T-helper 1 cell treated with Interleukin-12 subunit alpha and Interleukin-12 subunit beta and Interleukin-4 antibody, amounts not matched to agents 30 μg/mL and 1 μg/mL, for 36 hours (primary cell): ENCODE results near the gene PHLDA2.
"Not testable (repeated sequence)": the region's sequence is repeated elsewhere in the genome, so short reads cannot be mapped to it uniquely, and the experiment has no call there.

ENCODE experiments used
- H3K27ac Mint-ChIP-seq: one replicate; pipeline ENCODE4 v1.8.0; 2021; ENCODE audit warnings: mild to moderate bottlenecking, mixed read lengths
- H3K27me3 Mint-ChIP-seq: one replicate; pipeline ENCODE4 v1.8.0; 2021; ENCODE audit warnings: low read depth, mixed read lengths
- H3K36me3 Mint-ChIP-seq: one replicate; pipeline ENCODE4 v1.8.0; 2021; ENCODE audit warnings: low read depth, mixed read lengths
- H3K4me1 Mint-ChIP-seq: one replicate; pipeline ENCODE4 v1.8.0; 2021; ENCODE audit warnings: low read depth, mixed read lengths
- H3K4me3 Mint-ChIP-seq: one replicate; pipeline ENCODE4 v1.8.0; 2021; ENCODE audit warnings: mild to moderate bottlenecking, moderate library complexity, mixed read lengths
- H3K9me3 Mint-ChIP-seq: one replicate; pipeline ENCODE4 v1.8.0; 2021; ENCODE audit warnings: mixed read lengths

The PHLDA2 gene

GRCh38 chr11:2916892-2917645 lies 12.2 kb downstream of the PHLDA2 start:
- Mint-ChIP-seq H3K27ac (no peak overlapping the region), H3K27me3 (no peaks in the 10 kb centered on the region), H3K4me1 (no peaks in the 10 kb centered on the region), H3K4me3 (no peak overlapping the region), H3K36me3 (no peaks in the 10 kb centered on the region), H3K9me3 (no peaks in the 10 kb centered on the region)

- Mint-ChIP-seq H3K27ac (no peak overlapping the region), H3K36me3 (no peaks in the 10 kb centered on the region), H3K4me3 (no peak overlapping the region), H3K4me1 (no peaks in the 10 kb centered on the region), H3K9me3 (no peaks in the 10 kb centered on the region), H3K27me3 (no peaks in the 10 kb centered on the region)
Measured at GRCh38 chr11:2916114-2916891, 12.9 kb downstream of the PHLDA2 start.

- H3K36me3 Mint-ChIP-seq = no peaks in the 10 kb centered on the region
- H3K27ac Mint-ChIP-seq = no peak overlapping the region
- no peaks in the 10 kb centered on the region for H3K9me3 Mint-ChIP-seq
- no peaks in the 10 kb centered on the region for H3K27me3 Mint-ChIP-seq
- H3K4me1 Mint-ChIP-seq = no peaks in the 10 kb centered on the region
- H3K4me3 Mint-ChIP-seq = no peak overlapping the region
Measured at GRCh38 chr11:2915473-2915872, 13.7 kb downstream of the PHLDA2 start.

GRCh38 chr11:2914455-2915195 lies 14.6 kb downstream of the PHLDA2 start:
- Mint-ChIP-seq H3K4me3 (no peak overlapping the region), H3K9me3 (no peaks in the 10 kb centered on the region), H3K27ac (no peak overlapping the region), H3K27me3 (no peaks in the 10 kb centered on the region), H3K4me1 (no peaks in the 10 kb centered on the region), H3K36me3 (no peaks in the 10 kb centered on the region)

GRCh38 chr11:2913776-2914175 lies 15.4 kb downstream of the PHLDA2 start:
- no peak overlapping the region for H3K27ac Mint-ChIP-seq
- no peaks in the 10 kb centered on the region for H3K4me1 Mint-ChIP-seq
- H3K9me3 Mint-ChIP-seq = no peaks in the 10 kb centered on the region
- no peaks in the 10 kb centered on the region for H3K27me3 Mint-ChIP-seq
- no peak overlapping the region for H3K4me3 Mint-ChIP-seq
- no peaks in the 10 kb centered on the region for H3K36me3 Mint-ChIP-seq

DNA sequence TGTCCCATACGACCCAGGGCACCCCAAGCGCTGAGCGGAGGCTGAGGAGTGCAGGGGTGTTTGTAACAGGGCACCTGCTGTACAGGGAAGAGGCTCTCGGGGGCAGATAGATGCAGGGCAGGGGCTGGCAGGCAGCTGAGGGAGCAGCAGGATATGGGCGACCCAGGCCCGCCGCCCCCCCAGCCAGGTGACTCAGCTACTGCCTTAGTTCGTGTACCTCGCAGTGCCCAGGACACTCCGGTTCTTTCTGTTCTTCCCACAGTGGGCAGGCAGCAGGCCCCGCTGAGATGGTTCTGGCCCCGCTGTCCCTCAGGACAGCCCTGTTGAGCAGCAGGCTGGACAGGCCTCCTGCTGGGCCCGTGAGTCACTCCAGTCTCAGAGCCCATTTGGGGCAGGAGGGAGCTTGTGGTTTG lies 16.2 kb downstream of the PHLDA2 start:
- no peaks in the 10 kb centered on the region for H3K27me3 Mint-ChIP-seq
- no peaks in the 10 kb centered on the region for H3K4me1 Mint-ChIP-seq

GRCh38 chr11:2912498-2912897 lies 16.7 kb downstream of the PHLDA2 start:
- Mint-ChIP-seq H3K4me1 (no peaks in the 10 kb centered on the region), H3K4me3 (no peak overlapping the region), H3K27me3 (no peaks in the 10 kb centered on the region), H3K27ac (no peak overlapping the region), H3K36me3 (no peaks in the 10 kb centered on the region), H3K9me3 (no peaks in the 10 kb centered on the region)

More for the DNA sequence above, 16.2 kb downstream of the PHLDA2 start:
- Mint-ChIP-seq H3K4me3 (no peak overlapping the region), H3K9me3 (no peaks in the 10 kb centered on the region), H3K27ac (no peak overlapping the region), H3K36me3 (no peaks in the 10 kb centered on the region)

GRCh38 chr11:2911785-2912391 lies 17.3 kb downstream of the PHLDA2 start:
- Mint-ChIP-seq H3K27ac (no peak overlapping the region), H3K9me3 (no peaks in the 10 kb centered on the region), H3K27me3 (no peaks in the 10 kb centered on the region), H3K36me3 (no peaks in the 10 kb centered on the region), H3K4me1 (no peaks in the 10 kb centered on the region), H3K4me3 (no peak overlapping the region)

DNA sequence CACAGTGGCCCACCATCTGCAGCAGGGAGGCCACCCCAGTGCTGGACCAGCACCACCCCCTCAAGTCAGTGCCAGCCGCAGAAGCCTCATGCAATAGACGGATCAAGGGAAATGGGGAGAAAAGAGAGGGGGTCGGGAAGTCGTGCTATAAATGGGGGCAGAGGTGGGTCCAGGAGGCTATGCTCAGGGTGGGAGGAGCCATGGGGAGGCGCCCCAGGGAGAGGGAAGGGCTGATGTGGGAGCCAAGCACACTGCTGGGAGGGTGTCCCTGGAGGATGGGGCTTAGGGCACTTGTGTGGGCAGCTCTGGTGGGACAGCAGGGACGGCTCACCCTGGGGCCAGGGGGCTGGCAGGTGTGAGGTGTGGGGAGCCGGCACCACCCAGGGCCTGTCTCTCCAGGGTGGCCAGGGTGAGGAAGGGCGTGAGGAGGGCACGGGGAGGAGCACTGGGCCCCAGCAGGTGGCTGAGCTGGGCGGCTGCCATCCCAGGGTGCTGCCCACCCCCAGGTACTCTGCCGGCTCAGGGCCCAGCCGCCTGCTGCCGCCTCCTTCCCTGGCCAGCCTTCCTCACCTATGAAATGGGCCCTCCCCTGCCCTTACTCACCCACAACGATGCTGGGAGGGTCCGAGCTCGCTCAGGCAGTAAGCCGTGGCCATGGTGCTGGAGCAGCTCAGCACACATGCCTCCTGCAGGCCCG lies 18.0 kb downstream of the PHLDA2 start:
- Mint-ChIP-seq H3K27me3 (no peaks in the 10 kb centered on the region), H3K4me3 (no peak overlapping the region), H3K4me1 (no peaks in the 10 kb centered on the region), H3K27ac (no peak overlapping the region), H3K36me3 (no peaks in the 10 kb centered on the region), H3K9me3 (no peaks in the 10 kb centered on the region)

DNA sequence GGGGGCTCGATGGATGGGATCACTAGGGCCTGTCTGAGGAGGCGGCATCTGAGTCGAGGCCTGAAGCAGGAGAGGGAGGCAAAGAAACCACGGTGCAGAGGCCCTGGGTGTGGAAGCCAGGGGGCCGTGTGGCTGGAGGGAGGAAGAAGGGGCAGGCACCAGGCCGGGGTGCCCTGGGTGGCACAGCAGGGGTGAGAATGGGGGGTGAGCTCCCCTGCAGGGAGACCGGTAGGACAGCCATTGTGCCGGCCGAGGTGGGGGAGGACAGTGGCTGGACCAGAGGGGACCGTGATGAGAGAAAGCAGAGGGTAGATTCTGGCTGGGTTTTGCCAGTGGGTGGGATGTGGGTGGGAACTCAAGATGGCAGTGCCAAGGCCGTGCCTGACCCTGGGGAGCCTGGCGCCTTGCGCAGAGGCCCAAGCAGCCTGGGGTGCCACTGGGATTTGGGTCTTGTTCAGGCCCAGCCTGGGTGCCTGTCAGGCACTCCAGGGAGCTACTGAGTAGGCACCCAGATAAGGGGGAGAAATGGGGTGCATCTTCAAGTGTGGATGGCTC lies 18.7 kb downstream of the PHLDA2 start:
- Mint-ChIP-seq H3K36me3 (peaks cover 4% of the 10 kb centered on the region), H3K4me3 (no peak overlapping the region), H3K4me1 (peaks cover 2% of the 10 kb centered on the region)

DNA sequence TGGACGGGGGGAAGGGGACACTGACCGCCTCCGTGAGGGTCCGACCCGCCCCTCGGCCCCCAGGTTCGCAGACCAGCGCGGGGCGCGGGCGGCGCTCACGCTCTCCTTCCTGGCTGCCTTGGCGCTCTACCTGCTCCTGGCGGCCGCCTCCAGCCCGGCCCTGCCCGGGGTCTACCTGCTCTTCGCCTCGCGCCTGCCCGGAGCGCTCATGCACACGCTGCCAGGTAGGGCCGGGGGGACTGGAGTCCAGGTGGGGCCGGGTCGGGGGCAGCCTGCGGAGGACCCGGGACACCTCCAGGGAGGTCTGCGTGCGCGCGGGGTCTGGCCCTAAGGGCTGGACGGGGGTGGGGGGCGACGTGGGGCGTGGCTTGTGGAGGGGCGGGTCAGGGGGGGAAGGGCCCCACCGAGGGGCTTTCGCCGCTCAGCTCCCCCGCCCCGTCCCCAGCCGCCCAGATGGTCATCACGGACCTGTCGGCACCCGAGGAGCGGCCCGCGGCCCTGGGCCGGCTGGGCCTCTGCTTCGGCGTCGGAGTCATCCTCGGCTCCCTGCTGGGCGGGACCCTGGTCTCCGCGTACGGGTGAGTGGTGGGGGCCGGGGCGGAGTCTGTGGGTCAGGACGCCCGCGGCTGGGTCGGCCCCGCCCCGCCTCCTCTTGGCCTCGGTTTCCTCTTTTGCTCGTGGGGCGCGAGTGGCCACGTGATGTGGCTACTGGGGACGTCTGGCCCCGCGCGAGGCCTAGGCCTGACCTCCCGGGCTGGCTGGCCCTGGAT lies 19.9 kb downstream of the PHLDA2 start:
- Mint-ChIP-seq H3K36me3 (peaks cover 8% of the 10 kb centered on the region), H3K27ac (no peak overlapping the region), H3K9me3 (peaks cover 9% of the 10 kb centered on the region), H3K4me3 (no peak overlapping the region), H3K4me1 (peaks cover 10% of the 10 kb centered on the region), H3K27me3 (no peaks in the 10 kb centered on the region)

More for the DNA sequence above, 18.7 kb downstream of the PHLDA2 start:
- Mint-ChIP-seq H3K27me3 (no peaks in the 10 kb centered on the region), H3K9me3 (peaks cover 3% of the 10 kb centered on the region), H3K27ac (no peak overlapping the region)

DNA sequence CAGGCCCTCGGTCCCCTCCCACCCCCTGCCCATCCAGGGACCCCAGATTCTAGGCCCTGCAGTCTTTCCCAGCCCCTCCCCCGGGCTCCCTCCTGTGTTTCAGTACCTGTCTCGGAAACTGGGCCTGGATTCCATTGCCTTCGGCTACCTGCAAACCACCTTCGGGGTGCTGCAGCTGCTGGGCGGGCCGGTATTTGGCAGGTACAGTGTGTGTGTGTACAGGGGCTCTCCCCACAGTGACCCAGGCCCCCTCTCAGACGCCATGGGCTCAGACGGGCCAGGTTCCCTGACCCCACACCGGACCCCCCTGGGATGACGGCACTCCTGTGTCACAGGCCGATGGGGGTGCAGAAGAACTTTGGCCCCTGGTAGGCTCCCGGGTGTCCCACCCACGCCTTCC lies 21.1 kb downstream of the PHLDA2 start:
- no peak overlapping the region for H3K4me3 Mint-ChIP-seq
- peaks cover 14% of the 10 kb centered on the region for H3K4me1 Mint-ChIP-seq
- peaks cover 10% of the 10 kb centered on the region for H3K36me3 Mint-ChIP-seq
- H3K9me3 Mint-ChIP-seq = peaks cover 9% of the 10 kb centered on the region
- no peak overlapping the region for H3K27ac Mint-ChIP-seq
- H3K27me3 Mint-ChIP-seq = no peaks in the 10 kb centered on the region

GRCh38 chr11:2905299-2905698 lies 23.9 kb downstream of the PHLDA2 start:
- H3K36me3 Mint-ChIP-seq = peaks cover 10% of the 10 kb centered on the region
- H3K27ac Mint-ChIP-seq, H3K9me3 Mint-ChIP-seq, H3K4me3 Mint-ChIP-seq, H3K27me3 Mint-ChIP-seq: not testable (repeated sequence)
- peaks cover 18% of the 10 kb centered on the region for H3K4me1 Mint-ChIP-seq
